PFSK-1 (cell line): ENCODE measurements around the gene DYNC1H1.
A peak's percentile ranks its signal among the peaks of the same experiment; 100 is the strongest.

ENCODE experiments used
- POLR2AphosphoS5 ChIP-seq: IDR thresholded peaks from 2 replicates; pipeline ENCODE4 v1.6.1; 2012; ENCODE audit warnings: low read depth, mild to moderate bottlenecking, control low read depth, low read length, moderate library complexity
- TF ChIP-seq, protein P1 (sequence below), 2 experiments: IDR thresholded peaks; 2 replicates each; pipeline versions ENCODE4 v1.6.1 to v1.8.0; 2011 to 2012; ENCODE audit warnings: low read depth in 2 of 2, low read length in 2 of 2, control low read depth in 1 of 2, inconsistent platforms in 1 of 2, mild to moderate bottlenecking in 1 of 2, moderate library complexity in 1 of 2; ENCODE audit not compliant: insufficient read depth in 1 of 2

DNA sequence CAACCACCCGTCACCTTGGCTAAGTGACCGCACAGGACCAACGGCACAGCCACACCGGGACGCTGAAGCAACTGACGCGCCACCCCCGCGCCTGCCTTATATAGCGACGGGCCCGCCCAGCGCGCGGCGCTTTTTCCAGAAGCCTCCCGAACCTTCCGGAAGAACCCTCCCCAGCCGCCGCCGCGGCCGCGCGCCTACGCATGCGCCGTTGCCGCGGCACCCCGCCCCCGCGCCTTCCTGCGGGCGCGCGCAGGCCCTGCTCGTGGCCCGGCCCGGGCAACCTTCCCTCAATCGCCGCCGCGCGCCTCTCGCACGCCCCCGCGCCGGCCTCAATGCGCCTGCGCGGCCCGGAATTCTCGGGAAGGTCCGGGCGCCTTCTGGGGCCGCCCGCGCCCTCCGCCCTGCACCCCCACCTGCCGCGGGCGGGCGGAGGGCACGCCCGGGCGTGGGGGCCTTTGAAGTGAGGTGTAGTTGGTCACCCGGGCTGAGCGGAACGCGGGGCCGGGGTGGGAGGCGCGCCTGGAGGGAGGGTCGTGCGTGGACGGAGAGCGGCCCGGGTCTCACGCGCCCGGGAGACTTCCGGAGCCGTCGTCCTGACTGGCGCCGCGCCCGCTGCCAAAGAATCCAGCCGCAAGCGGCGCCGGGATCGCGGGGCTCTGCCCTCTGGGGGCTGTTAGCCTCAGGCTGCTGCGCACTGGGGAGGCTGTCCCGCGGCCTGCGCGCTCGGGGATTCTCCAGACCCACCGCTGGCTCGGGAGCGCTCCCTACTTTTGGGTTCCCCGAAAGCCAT, 122.8 kb downstream of the DYNC1H1 start, which contains the start of gene HSP90AA1:
- peak; percentile 91 for TF ChIP-seq POLR2AphosphoS5
- TF ChIP-seq, protein P1, sequence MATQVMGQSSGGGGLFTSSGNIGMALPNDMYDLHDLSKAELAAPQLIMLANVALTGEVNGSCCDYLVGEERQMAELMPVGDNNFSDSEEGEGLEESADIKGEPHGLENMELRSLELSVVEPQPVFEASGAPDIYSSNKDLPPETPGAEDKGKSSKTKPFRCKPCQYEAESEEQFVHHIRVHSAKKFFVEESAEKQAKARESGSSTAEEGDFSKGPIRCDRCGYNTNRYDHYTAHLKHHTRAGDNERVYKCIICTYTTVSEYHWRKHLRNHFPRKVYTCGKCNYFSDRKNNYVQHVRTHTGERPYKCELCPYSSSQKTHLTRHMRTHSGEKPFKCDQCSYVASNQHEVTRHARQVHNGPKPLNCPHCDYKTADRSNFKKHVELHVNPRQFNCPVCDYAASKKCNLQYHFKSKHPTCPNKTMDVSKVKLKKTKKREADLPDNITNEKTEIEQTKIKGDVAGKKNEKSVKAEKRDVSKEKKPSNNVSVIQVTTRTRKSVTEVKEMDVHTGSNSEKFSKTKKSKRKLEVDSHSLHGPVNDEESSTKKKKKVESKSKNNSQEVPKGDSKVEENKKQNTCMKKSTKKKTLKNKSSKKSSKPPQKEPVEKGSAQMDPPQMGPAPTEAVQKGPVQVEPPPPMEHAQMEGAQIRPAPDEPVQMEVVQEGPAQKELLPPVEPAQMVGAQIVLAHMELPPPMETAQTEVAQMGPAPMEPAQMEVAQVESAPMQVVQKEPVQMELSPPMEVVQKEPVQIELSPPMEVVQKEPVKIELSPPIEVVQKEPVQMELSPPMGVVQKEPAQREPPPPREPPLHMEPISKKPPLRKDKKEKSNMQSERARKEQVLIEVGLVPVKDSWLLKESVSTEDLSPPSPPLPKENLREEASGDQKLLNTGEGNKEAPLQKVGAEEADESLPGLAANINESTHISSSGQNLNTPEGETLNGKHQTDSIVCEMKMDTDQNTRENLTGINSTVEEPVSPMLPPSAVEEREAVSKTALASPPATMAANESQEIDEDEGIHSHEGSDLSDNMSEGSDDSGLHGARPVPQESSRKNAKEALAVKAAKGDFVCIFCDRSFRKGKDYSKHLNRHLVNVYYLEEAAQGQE (IDR thresholded peaks at IDR 0.05; ENCODE audit: insufficient read depth in 1 of 2, low read depth in 2 of 2, low read length in 2 of 2), result no peak
